ENCODE measurements around the gene HNRNPUL1.
"Not testable (repeated sequence)": the region's sequence is repeated elsewhere in the genome, so short reads cannot be mapped to it uniquely, and the experiment has no call there.

GRCh38 chr19:41346916-41347315, 82.7 kb downstream of the HNRNPUL1 start:
- TF ChIP-seq CTCF, POLR2A (IDR thresholded peaks at IDR 0.05): not testable (repeated sequence)
